Effector CD4-positive, alpha-beta T cell (primary cell): Measurements from ENCODE around the gene C3orf20.
"Not testable (repeated sequence)": the region's sequence is repeated elsewhere in the genome, so short reads cannot be mapped to it uniquely, and the experiment has no call there.

ENCODE experiments used
- DNase-seq: peaks from one replicate; pipeline ENCODE4 v3.0.0-alpha.2; 2020

Gene C3orf20

GRCh38 chr3:14801668-14802380 is 126.9 kb downstream of the C3orf20 start:
- no peak for DNase-seq

- no peak for DNase-seq
These were observed 127.4 kb downstream of the C3orf20 start for GRCh38 chr3:14802381-14802731.

- no peak for DNase-seq
These were observed 128.4 kb downstream of the C3orf20 start for GRCh38 chr3:14803101-14803980.

- DNase-seq: no peak
These were observed 129.3 kb downstream of the C3orf20 start for GRCh38 chr3:14803981-14804834.

DNA sequence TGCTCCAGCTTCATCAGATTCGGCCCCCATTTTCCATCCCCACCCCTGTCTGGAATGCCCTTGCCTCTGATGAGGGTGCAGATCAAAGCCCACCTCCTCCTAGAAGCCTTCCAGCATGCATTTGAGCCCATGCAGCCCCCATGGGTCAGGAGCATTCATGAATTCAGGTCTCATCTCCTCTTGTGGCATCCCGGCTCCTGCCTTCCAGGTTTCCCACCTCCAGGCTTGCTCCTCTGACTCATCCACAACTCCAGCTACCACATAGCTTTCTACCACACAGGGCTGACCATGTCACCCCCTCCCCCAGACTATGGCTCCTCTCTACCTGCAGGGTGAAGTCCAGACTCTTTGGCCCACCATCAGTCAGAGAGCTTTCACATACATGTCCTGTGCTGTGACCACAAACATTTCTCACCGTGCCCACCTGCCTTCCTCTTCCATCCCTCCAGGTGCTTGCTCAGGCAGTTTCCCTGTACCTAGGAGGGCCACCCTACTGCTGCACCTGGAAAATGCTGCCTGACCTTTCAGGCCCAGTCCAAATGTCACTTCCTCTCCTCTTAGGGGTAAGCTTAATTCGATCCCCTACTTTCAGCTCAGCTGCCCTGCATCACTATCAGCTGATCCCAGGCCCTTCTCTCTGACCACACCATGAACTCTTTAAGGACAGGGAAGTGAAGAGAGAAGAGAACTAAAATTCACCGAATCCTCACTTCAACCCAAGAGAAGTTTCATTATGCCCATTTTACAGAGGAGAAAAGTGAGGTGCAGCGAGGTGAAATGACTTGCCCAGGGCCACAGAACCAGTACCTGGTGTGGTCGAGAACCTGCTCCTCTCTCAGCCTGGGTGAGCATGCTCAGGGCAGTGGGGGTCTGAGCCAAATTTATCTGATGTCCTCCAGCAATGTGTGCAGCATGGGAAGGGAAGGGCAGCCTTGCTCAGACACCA is 130.2 kb downstream of the C3orf20 start:
- no peak for DNase-seq

GRCh38 chr3:14805961-14806537 is 131.1 kb downstream of the C3orf20 start:
- no peak for DNase-seq

DNA sequence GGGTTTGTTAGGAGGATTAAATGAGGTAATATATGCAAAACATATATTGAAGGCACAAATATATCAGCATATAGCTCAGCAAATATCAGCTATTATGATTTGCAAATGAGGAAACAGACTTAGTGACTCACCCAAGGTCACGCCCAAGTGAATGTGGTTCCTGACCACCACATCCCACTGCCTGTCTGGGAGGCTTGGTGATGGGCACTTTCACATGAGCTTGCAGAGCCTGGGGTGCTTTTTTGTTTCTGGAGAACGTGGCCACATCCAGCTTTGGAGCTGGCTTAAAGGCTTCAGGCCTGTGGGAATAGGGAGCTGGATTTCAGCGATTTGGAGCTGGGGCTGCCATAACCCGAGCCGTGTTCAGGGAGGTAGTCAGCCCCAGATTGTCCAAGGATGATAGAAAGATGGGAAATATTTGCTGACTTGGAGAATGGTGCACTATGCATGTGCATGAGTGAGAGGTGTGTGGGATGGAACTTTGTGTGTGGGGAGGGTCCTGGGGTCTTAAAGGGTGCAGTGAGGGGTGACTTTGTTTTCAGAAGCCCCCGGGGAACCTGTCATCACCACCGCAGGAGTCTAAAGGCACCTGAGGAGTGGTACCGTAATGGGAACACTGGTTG is 131.8 kb downstream of the C3orf20 start:
- DNase-seq: no peak

GRCh38 chr3:14808025-14808424 is 133.1 kb downstream of the C3orf20 start:
- no peak for DNase-seq

- no peak for DNase-seq
These were observed 133.7 kb downstream of the C3orf20 start for GRCh38 chr3:14808502-14809266.

DNA sequence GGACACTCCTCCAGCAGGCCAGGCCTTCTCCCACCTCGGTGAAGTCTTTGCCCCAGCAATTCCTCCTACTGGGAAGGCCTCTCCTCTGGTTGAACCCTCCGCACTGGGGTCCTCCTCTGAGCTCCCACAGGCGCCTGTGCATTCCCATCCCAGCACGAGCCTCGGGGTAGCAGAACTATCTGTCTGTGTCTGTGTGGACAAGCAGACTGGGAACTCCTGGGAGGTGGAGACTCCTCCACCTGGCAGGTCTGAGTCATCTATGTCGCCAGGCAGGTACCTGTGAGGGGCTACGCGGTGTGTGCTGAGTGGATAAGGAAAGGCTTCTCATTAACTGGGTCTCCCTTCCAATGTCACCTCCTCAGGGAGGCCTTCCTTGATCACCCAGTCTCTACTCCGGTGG is 134.7 kb downstream of the C3orf20 start:
- DNase-seq: not testable (repeated sequence)

GRCh38 chr3:14810070-14810791 is 135.3 kb downstream of the C3orf20 start:
- no peak for DNase-seq

GRCh38 chr3:14810801-14811661 is 136.1 kb downstream of the C3orf20 start:
- DNase-seq: no peak

DNA sequence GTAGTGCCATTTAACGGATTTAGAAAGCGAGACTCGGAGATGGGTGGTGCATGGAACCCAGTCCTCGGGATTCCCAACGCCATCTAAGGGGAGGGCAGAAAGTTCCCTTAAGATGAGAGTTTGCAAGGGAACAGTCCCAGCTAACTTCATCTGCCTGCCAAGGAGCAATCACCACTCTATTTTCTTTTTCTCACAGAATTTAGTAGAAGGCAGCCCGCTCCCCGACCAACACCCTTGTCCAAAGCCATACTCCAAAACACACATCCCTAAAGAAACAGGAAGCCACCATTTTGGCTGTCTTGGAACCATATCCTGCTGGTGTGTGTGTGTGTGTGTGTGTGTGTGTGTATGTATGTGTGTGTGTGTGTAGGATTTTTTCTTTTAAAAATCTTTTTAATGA is 136.7 kb downstream of the C3orf20 start:
- no peak for DNase-seq

DNA sequence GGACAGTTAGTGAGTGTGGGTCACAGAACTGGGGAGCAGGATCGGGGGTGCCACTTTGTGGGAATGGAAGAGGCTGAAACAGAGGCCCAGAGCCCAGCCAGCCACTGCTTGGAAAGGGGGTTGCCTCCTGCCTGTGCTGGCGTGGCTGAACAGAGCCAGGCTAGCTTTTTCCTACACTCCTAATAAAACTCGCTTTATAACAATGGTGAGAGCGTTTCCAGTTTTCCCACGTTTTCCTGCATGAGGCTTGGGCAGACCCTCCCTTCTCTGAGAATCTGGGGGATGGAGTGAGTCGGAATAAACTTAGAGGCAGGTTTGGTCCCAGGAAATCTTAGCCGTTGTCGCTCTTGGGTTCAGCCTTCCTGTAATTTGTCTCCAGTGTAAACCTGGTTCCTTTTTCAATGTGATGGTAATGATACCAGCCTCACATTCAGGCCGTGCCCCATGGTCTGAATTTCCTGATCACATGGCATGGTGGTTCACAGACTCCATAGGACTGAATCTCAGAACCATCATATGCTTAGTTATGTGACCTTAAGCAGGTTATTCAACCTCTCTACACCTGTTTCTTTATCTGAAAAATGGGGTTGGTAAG is 137.4 kb downstream of the C3orf20 start:
- no peak for DNase-seq

GRCh38 chr3:14814411-14814871 is 139.5 kb downstream of the C3orf20 start:
- DNase-seq: no peak

DNA sequence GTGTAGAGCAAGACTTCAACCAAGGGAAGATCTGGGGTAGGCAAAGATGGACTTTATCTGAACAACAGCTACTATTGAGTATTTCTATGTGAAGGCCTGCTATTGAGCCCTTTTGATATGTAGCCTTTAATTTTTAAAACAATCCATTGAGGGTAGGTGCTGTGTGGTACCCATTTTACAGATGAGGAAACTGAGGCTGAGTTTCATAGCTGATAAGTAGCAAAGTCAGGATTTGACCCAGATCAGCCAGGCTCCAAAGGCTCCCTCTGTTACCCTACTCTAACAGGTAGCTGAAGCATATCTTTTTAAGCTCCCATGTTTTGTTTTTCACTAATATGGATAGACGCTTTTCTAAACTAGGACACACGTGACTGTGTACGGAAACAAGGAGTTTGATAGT is 141.4 kb downstream of the C3orf20 start:
- DNase-seq: no peak

DNA sequence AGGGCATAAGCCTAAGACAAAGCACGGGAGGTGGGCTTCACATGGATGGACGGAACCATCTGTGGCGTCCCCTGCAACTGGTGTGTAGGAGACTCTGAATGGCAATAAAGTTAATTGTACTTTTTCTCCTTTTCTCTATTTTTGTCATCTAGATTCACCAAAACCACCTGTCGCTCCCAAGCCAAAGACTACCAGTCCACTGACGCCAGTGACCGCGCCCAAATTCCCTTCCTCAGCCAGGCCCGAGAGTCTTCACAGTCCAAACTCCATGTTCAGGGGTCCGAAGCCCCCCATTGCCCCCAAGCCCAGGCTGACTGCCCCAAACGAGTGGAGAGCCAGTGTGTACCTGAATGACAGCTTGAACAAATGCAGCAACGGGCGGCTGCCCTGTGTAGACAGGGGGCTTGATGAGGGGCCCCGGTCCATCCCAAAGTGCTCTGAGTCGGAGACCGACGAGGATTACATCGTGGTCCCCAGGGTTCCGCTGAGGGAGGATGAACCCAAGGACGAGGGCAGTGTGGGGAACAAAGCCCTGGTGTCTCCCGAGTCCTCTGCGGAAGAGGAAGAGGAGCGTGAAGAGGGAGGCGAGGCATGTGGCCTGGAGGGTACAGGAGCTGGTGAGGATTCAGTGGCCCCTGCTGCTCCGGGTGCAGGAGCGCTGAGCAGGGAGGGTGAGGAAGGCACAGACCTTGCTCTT is 144.0 kb downstream of the C3orf20 start, which contains the start of gene FGD5:
Gene FGD5, plus strand, starts transcription at position 159 of the 697 bp plus-strand sequence. Its CDS starts 110 bp downstream, at position 269.
- no peak for DNase-seq
